ENCODE results near the gene ZFYVE27. TPM values are rescaled to one million over a fixed set of nuclear protein-coding genes. Genes with fewer than 3 reads are reported as not detected.

The ZFYVE27 gene
- total RNA-seq, 1 experiment from 2014 or later, result 31.7 TPM

GRCh38 chr10:97796651-97797050 lies 59.7 kb downstream of the ZFYVE27 start:
- no peak overlapping the region for H3K27ac ChIP-seq (ENCODE audit: low read depth, low read length, poor library complexity, severe bottlenecking)
- H3K36me3 ChIP-seq (ENCODE audit: insufficient read depth, low read length, poor library complexity, severe bottlenecking), result no peaks in the 10 kb centered on the region
- DNase-seq (ENCODE audit: low spot score), result no peak
- ChIA-PET CTCF (interaction anchor here (1.3 kb wide), 1 partner anchor 72 kb away, joined by 5 read pairs; no protein-coding TSS in a partner anchor), POLR2A (ENCODE audit: low non-redundant PET) (no interaction called here)
- H3K4me1 ChIP-seq (ENCODE audit: insufficient read depth, low read length, poor library complexity, severe bottlenecking), result no peaks in the 10 kb centered on the region
- intact Hi-C loops (cut with micrococcal nuclease; ENCODE audit: unreplicated experiment), result loop anchor here (10.0 kb wide), 1 partner anchor 248 kb away; no protein-coding TSS in a partner anchor
- no TSS peak for BruUV-seq (replicated peaks)
- no peak overlapping the region for H3K4me3 ChIP-seq (ENCODE audit: low read depth, low read length, poor library complexity, severe bottlenecking)
- peaks cover 5% of the 10 kb centered on the region for H3K9me3 ChIP-seq (ENCODE audit: low read depth, low read length, poor library complexity, severe bottlenecking)
- TF ChIP-seq CTCF (conservative IDR thresholded peaks at IDR 0.05; ENCODE audit: low read depth, low read length) (no peak), EZH2 (IDR thresholded peaks at IDR 0.05; ENCODE audit: borderline replicate concordance, low read depth, low read length, poor library complexity, severe bottlenecking) (no peak)
- peaks cover 9% of the 10 kb centered on the region for H3K27me3 ChIP-seq (replicated peaks; ENCODE audit: insufficient read depth, low read depth, low read length, poor library complexity)

GRCh38 chr10:97798958-97799610 lies 62.2 kb downstream of the ZFYVE27 start:
- TF ChIP-seq CTCF (conservative IDR thresholded peaks at IDR 0.05; ENCODE audit: low read depth, low read length) (no peak), EZH2 (IDR thresholded peaks at IDR 0.05; ENCODE audit: borderline replicate concordance, low read depth, low read length, poor library complexity, severe bottlenecking) (no peak)
- H3K27me3 ChIP-seq (replicated peaks; ENCODE audit: insufficient read depth, low read depth, low read length, poor library complexity), result peaks cover 9% of the 10 kb centered on the region
- no peaks in the 10 kb centered on the region for H3K36me3 ChIP-seq (ENCODE audit: insufficient read depth, low read length, poor library complexity, severe bottlenecking)
- CTCF ChIA-PET, result no interaction called here
- BruUV-seq (replicated peaks), result no TSS peak
- H3K4me3 ChIP-seq (ENCODE audit: low read depth, low read length, poor library complexity, severe bottlenecking), result no peak overlapping the region
- no peak overlapping the region for H3K27ac ChIP-seq (ENCODE audit: low read depth, low read length, poor library complexity, severe bottlenecking)
- H3K9me3 ChIP-seq (ENCODE audit: low read depth, low read length, poor library complexity, severe bottlenecking), result peaks cover 5% of the 10 kb centered on the region
- intact Hi-C loops (cut with micrococcal nuclease; ENCODE audit: unreplicated experiment), result loop anchor here (10.0 kb wide), 1 partner anchor 246 kb away; no protein-coding TSS in a partner anchor
- no peak for DNase-seq (ENCODE audit: low spot score)
- POLR2A ChIA-PET (ENCODE audit: low non-redundant PET), result no interaction called here
- H3K4me1 ChIP-seq (ENCODE audit: insufficient read depth, low read length, poor library complexity, severe bottlenecking), result no peaks in the 10 kb centered on the region

DNA sequence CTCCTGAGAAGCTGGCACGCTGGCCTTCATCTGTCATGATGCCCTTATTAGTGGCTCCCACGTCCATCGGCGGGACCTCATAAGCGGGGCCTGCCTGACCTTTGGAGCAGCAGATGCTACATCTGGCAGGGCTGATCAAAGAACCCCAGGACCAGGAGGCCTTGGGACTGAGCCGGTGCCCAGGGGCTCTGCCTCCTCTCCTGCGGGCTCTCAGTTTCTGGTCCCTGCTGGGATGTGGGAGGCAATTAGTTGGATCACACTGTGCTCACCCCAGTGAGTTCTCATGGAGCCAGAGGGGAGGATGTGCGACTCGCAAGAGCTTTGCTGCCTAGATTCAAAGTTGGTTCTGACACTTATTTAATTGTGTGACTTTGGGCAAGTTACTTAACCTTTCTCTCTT lies 63.5 kb downstream of the ZFYVE27 start:
- no peak overlapping the region for H3K4me3 ChIP-seq (ENCODE audit: low read depth, low read length, poor library complexity, severe bottlenecking)
- no TSS peak for BruUV-seq (replicated peaks)
- DNase-seq (ENCODE audit: low spot score), result no peak
- ChIA-PET CTCF (no interaction called here), POLR2A (ENCODE audit: low non-redundant PET) (no interaction called here)
- intact Hi-C loops (cut with micrococcal nuclease; ENCODE audit: unreplicated experiment), result no loop called here
- no peak for TF ChIP-seq CTCF (conservative IDR thresholded peaks at IDR 0.05; ENCODE audit: low read depth, low read length)
- no peak for TF ChIP-seq EZH2 (IDR thresholded peaks at IDR 0.05; ENCODE audit: borderline replicate concordance, low read depth, low read length, poor library complexity, severe bottlenecking)
- H3K36me3 ChIP-seq (ENCODE audit: insufficient read depth, low read length, poor library complexity, severe bottlenecking), result no peaks in the 10 kb centered on the region
- no peak overlapping the region for H3K27ac ChIP-seq (ENCODE audit: low read depth, low read length, poor library complexity, severe bottlenecking)
- H3K9me3 ChIP-seq (ENCODE audit: low read depth, low read length, poor library complexity, severe bottlenecking), result peaks cover 5% of the 10 kb centered on the region
- H3K27me3 ChIP-seq (replicated peaks; ENCODE audit: insufficient read depth, low read depth, low read length, poor library complexity), result peaks cover 9% of the 10 kb centered on the region
- H3K4me1 ChIP-seq (ENCODE audit: insufficient read depth, low read length, poor library complexity, severe bottlenecking), result no peaks in the 10 kb centered on the region

All from A673 (cell line).